Measurements from ENCODE around the gene GCSAML. TPM values are rescaled to one million over a fixed set of nuclear protein-coding genes. Genes with fewer than 3 reads are reported as not detected.

GCSAML gene
- total and polyA plus RNA-seq, 2 experiments from 2014 or later = not detected

GRCh38 chr1:247613405-247613804 lies 64.5 kb downstream of the GCSAML start (continued):
- no peak for TF ChIP-seq ZNF462 (CRISPR knock-in tag; IDR thresholded peaks at IDR 0.05)

DNA sequence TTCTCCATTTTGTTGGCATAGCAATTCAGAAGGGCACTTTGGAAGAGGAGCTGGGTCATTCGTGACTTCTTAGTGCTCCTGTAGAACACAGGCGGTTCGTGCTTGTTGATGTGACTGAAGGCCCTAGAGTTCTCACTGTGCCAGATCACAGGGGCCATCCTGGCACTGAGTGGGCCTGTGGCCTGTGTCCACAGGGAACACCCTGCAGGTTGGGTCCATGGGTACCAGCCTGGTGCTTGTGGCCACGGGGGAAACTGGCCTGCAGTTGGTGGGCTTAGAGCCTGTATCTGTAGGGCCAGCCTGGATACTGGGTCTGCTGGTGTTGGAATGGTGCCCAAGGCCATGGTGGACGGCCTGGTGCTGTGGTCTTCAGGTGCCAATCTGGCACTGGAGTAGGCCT lies 65.7 kb downstream of the GCSAML start:
- no peak overlapping the region for H3K4me2 ChIP-seq
- Mint-ChIP-seq H3K36me3 (ENCODE audit: low read depth) (no peaks in the 10 kb centered on the region), H3K9me3 (peaks cover 3% of the 10 kb centered on the region), H3K4me1 (0 out of 3 replicates have a peak, but pooled peaks cover 5% of the 10 kb centered on the region), H3K27me3 (ENCODE audit: insufficient read depth, low read depth, poor library complexity) (no peaks in the 10 kb centered on the region), H3K27ac (no peak overlapping the region), H3K4me3 (no peak overlapping the region)
- TF ChIP-seq JUNB (IDR thresholded peaks at IDR 0.05; ENCODE audit: unreplicated experiment) = no peak
- H3K79me2 ChIP-seq (replicated peaks; ENCODE audit: insufficient read depth) = no peaks in the 10 kb centered on the region
- H3K27ac ChIP-seq (ENCODE audit: low read depth) = no peak overlapping the region
- 0 out of 2 replicates have a peak, but pooled peaks cover 5% of the 10 kb centered on the region for H3K9me2 ChIP-seq (ENCODE audit: insufficient read depth)
- no peaks in the 10 kb centered on the region for H3K4me1 ChIP-seq (ENCODE audit: insufficient read depth)
- H3K27me3 ChIP-seq (ENCODE audit: insufficient read depth) = no peaks in the 10 kb centered on the region
- no peak overlapping the region for H2AFZ ChIP-seq
- no peaks in the 10 kb centered on the region for H3F3A ChIP-seq (replicated peaks; ENCODE audit: low read depth)
- no peak overlapping the region for H3K4me3 ChIP-seq
- H4K20me1 ChIP-seq (replicated peaks; ENCODE audit: insufficient read depth) = no peaks in the 10 kb centered on the region
- DNase-seq (ENCODE audit: low spot score) (no peak), ATAC-seq (no peak)
- H3K36me3 ChIP-seq (ENCODE audit: insufficient read depth) = no peaks in the 10 kb centered on the region

Small RNAs within 50 kb of the gene (small RNA-seq; reads per million reads assigned to genes)
- gene RF00026 (ENCODE audit: low replicate concordance) = not detected

Other genes with a start within 250 kb of the GCSAML start
- gene ZNF496, start 217.3 kb upstream of the GCSAML start, total RNA-seq (2014; rRNA removed; shearing (Covaris generic)) = 102 and 127 TPM in 2 replicates
- gene ZNF496, start 217.3 kb upstream of the GCSAML start, polyA plus RNA-seq (2016; fragmentation: Nextera tagmentation; extraction: Ambion mirVana) = 20.4 and 22.0 TPM in 2 replicates
- gene NLRP3, start 133.0 kb upstream of the GCSAML start, total RNA-seq (2014; rRNA removed; shearing (Covaris generic)) = 0.42 TPM in 1 of 2 replicates, not detected in the other
- 0.14 TPM in 1 of 2 replicates, not detected in the other for gene NLRP3, start 133.0 kb upstream of the GCSAML start, polyA plus RNA-seq (2016; fragmentation: Nextera tagmentation; extraction: Ambion mirVana)
- not detected in 2 replicates for gene OR2B11, start 91.0 kb upstream of the GCSAML start, total RNA-seq (2014; rRNA removed; shearing (Covaris generic))
- gene OR2B11, start 91.0 kb upstream of the GCSAML start, polyA plus RNA-seq (2016; fragmentation: Nextera tagmentation; extraction: Ambion mirVana) = not detected in 2 replicates
- gene OR2C3, start 12.7 kb upstream of the GCSAML start, total RNA-seq (2014; rRNA removed; shearing (Covaris generic)) = not detected in 2 replicates
- not detected in 2 replicates for gene OR2C3, start 12.7 kb upstream of the GCSAML start, polyA plus RNA-seq (2016; fragmentation: Nextera tagmentation; extraction: Ambion mirVana)
- gene OR2G2, start 39.2 kb downstream of the GCSAML start, total RNA-seq (2014; rRNA removed; shearing (Covaris generic)) = not detected in 2 replicates
- not detected in 2 replicates for gene OR2G2, start 39.2 kb downstream of the GCSAML start, polyA plus RNA-seq (2016; fragmentation: Nextera tagmentation; extraction: Ambion mirVana)
- gene OR2G3, start 56.5 kb downstream of the GCSAML start, total RNA-seq (2014; rRNA removed; shearing (Covaris generic)) = not detected in 2 replicates
- gene OR2G3, start 56.5 kb downstream of the GCSAML start, polyA plus RNA-seq (2016; fragmentation: Nextera tagmentation; extraction: Ambion mirVana) = not detected in 2 replicates
- gene OR13G1, start 130.6 kb downstream of the GCSAML start, total RNA-seq (2014; rRNA removed; shearing (Covaris generic)) = not detected in 2 replicates
- not detected in 2 replicates for gene OR13G1, start 130.6 kb downstream of the GCSAML start, polyA plus RNA-seq (2016; fragmentation: Nextera tagmentation; extraction: Ambion mirVana)
- gene OR6F1, start 167.5 kb downstream of the GCSAML start, total RNA-seq (2014; rRNA removed; shearing (Covaris generic)) = not detected in 2 replicates
- gene OR6F1, start 167.5 kb downstream of the GCSAML start, polyA plus RNA-seq (2016; fragmentation: Nextera tagmentation; extraction: Ambion mirVana) = not detected in 2 replicates
- 0.31 TPM in 1 of 2 replicates, not detected in the other for gene OR14K1, start 189.5 kb downstream of the GCSAML start, total RNA-seq (2014; rRNA removed; shearing (Covaris generic))
- not detected in 2 replicates for gene OR14K1, start 189.5 kb downstream of the GCSAML start, polyA plus RNA-seq (2016; fragmentation: Nextera tagmentation; extraction: Ambion mirVana)
- gene OR14A2, start 199.0 kb downstream of the GCSAML start, total RNA-seq (2014; rRNA removed; shearing (Covaris generic)) = not detected in 2 replicates
- 0.60 TPM in 1 of 2 replicates, not detected in the other for gene OR14A2, start 199.0 kb downstream of the GCSAML start, polyA plus RNA-seq (2016; fragmentation: Nextera tagmentation; extraction: Ambion mirVana)
- gene OR1C1, start 211.4 kb downstream of the GCSAML start, total RNA-seq (2014; rRNA removed; shearing (Covaris generic)) = not detected in 2 replicates
- 0.21 TPM in 1 of 2 replicates, not detected in the other for gene OR1C1, start 211.4 kb downstream of the GCSAML start, polyA plus RNA-seq (2016; fragmentation: Nextera tagmentation; extraction: Ambion mirVana)